Adrenal gland (tissue), 12 donors: ENCODE results near the gene MMD. TPM values are rescaled to one million over a fixed set of nuclear protein-coding genes. Genes with fewer than 3 reads are reported as not detected.

Experiments used
- DNase-seq, 7 donors: peaks; one replicate each; pipeline ENCODE4 v3.0.0-alpha.2; 2019 to 2020
- H3K27ac ChIP-seq, 5 donors: fragments of 200-600 bp; sonication (generic) in 4 of 5; 1 replicate in 3 of 5; 2 replicates in 2 of 5; pipeline versions ENCODE4 v1.5.1 to v1.8.0; 2016 to 2020; ENCODE audit warnings: mild to moderate bottlenecking in 1 of 5
- H3K27me3 ChIP-seq: fragments of 200-600 bp; 2 replicates; pipeline ENCODE4 v1.8.0; 2021
- H3K36me3 ChIP-seq, 2 donors: fragments of 200-600 bp; replicated peaks in 1 of 2; 1 replicate in 1 of 2; 2 replicates in 1 of 2; pipeline versions ENCODE4 v1.5.1 to v1.8.0; 2018 to 2022
- H3K4me1 ChIP-seq, 2 donors: fragments of 200-600 bp; replicated peaks in 1 of 2; 1 replicate in 1 of 2; 2 replicates in 1 of 2; pipeline versions ENCODE4 v1.5.1 to v1.8.0; 2018 to 2021
- H3K4me3 ChIP-seq, 4 donors: fragments of 200-600 bp; sonication (generic) in 3 of 4; one replicate each; pipeline ENCODE4 v1.5.1; 2016 to 2018
- H3K9me3 ChIP-seq, 3 donors: fragments of 200-600 bp; sonication (generic) in 1 of 3; replicated peaks in 1 of 3; 1 replicate in 2 of 3; 2 replicates in 1 of 3; pipeline versions ENCODE4 v1.5.1 to v1.8.0; 2016 to 2021
- POLR2A ChIP-seq, 2 donors: fragments of 450-650 bp; IDR thresholded peaks; one replicate each; pipeline ENCODE4 v1.6.1; 2017; ENCODE audit warnings: antibody characterized with exemption in 2 of 2, mild to moderate bottlenecking in 2 of 2, moderate library complexity in 1 of 2
- WGBS, 4 donors: extraction: QIAGEN DNeasy Blood & Tissue Kit in 2 of 4; methylation state at CpG; one replicate each; pipeline versions ENCODE4 v1.1.5 to v1.1.7; 2013 to 2017; 5-methylcytosine and 5-hydroxymethylcytosine counted together
- intact Hi-C, 2 donors: fragments of 100-400 bp; cut with DNase I; formaldehyde crosslinking; loops; one replicate each; pipeline versions ENCODE4 v1.14.1 to v1.15.0; 2022 to 2023
- polyA plus RNA-seq, 3 donors: library from polyadenylated mRNA; stranded (reverse); fragments of 200-250 nt in 2 of 3; fragments of 350-450 nt in 1 of 3; fragmentation: Illumina TruSeq in 1 of 3; extraction: RNeasy Lipid Tissue Mini Kit (QIAGEN cat#74804) in 1 of 3; gene quantifications; one replicate each; pipeline ENCODE4 v1.2.3, GENCODE V29; 2013 to 2014
- total RNA-seq, 9 donors: library from RNA; depleted of rRNA in 4 of 9; stranded (reverse); fragments of >200 nt in 4 of 9; fragments of 120-200 nt in 1 of 9; fragmentation: NEBNext Ultra II Directional in 1 of 9; extraction: Animal tissue kit (Norgen Biotek cat#: 25700) in 1 of 9; gene quantifications; one replicate each; pipeline versions ENCODE4 v1.1.0 to v1.2.4, GENCODE V29; 2013 to 2023
- TF ChIP-seq, protein P1 (sequence below), 6 experiments: fragments of 450-650 bp in 4 of 6; fragments of 200-600 bp in 2 of 6; sonication (generic) in 1 of 6; IDR thresholded peaks; 1 replicate in 5 of 6; 2 replicates in 1 of 6; pipeline versions ENCODE4 v1.5.1 to v1.8.0; 2016 to 2021; ENCODE audit warnings: antibody characterized with exemption in 6 of 6, mild to moderate bottlenecking in 2 of 6, moderate library complexity in 1 of 6
- donor health status: healthy with polysubstance abuse.
- donor health status: Bipolar disorder and iron deficiency.
- donor health status: DM: yes; HTN: yes; CAD: no.
- donor health status: DM: no; HTN: no; CAD: no.
- donor health status: DM: no; HTN: no; CAD: no.
- donor health status: DM: yes; HTN: yes; CAD: no.

The MMD gene
- total and polyA plus RNA-seq, 12 donors: 6.2 to 27.6 (median 14.6) TPM

DNA sequence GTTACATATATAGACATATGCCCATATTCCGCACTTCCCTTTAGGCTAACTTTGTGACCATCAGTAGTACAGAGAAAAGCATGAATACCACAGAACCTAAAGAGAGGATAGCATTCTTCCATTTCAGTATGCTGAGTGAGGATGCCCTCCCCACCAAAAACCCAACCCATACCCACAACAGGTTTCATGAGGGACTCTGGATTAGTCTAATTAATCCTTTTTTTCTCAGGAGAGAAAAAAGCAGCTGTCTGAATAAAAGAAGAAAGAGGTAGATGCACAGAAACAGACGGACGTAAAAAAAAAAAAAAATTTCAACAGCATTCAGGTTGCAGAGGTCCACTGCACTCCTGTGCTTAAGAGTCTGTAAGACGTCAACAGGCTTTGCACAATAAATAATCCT, 6.7 kb downstream of the MMD start:
- no peak for DNase-seq
- Histone ChIP-seq H3K36me3 (peaks cover 0 to 12% of the 10 kb centered on the region in 2 donors), H3K4me3 (no peak overlapping the region), H3K4me1 (peaks cover 0 to 19% of the 10 kb centered on the region in 2 donors), H3K27me3 (no peaks in the 10 kb centered on the region), H3K9me3 (no peaks in the 10 kb centered on the region), H3K27ac (no peak overlapping the region)
- 85 to 95% (median 90%) methylated on average over 4 of the region's 4 CpGs for WGBS, 4 donors
- intact Hi-C loops: no loop called here
- no peak for TF ChIP-seq POLR2A (IDR thresholded peaks at IDR 0.05)
- TF ChIP-seq, protein P1, sequence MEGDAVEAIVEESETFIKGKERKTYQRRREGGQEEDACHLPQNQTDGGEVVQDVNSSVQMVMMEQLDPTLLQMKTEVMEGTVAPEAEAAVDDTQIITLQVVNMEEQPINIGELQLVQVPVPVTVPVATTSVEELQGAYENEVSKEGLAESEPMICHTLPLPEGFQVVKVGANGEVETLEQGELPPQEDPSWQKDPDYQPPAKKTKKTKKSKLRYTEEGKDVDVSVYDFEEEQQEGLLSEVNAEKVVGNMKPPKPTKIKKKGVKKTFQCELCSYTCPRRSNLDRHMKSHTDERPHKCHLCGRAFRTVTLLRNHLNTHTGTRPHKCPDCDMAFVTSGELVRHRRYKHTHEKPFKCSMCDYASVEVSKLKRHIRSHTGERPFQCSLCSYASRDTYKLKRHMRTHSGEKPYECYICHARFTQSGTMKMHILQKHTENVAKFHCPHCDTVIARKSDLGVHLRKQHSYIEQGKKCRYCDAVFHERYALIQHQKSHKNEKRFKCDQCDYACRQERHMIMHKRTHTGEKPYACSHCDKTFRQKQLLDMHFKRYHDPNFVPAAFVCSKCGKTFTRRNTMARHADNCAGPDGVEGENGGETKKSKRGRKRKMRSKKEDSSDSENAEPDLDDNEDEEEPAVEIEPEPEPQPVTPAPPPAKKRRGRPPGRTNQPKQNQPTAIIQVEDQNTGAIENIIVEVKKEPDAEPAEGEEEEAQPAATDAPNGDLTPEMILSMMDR (IDR thresholded peaks at IDR 0.05): no peak

DNA sequence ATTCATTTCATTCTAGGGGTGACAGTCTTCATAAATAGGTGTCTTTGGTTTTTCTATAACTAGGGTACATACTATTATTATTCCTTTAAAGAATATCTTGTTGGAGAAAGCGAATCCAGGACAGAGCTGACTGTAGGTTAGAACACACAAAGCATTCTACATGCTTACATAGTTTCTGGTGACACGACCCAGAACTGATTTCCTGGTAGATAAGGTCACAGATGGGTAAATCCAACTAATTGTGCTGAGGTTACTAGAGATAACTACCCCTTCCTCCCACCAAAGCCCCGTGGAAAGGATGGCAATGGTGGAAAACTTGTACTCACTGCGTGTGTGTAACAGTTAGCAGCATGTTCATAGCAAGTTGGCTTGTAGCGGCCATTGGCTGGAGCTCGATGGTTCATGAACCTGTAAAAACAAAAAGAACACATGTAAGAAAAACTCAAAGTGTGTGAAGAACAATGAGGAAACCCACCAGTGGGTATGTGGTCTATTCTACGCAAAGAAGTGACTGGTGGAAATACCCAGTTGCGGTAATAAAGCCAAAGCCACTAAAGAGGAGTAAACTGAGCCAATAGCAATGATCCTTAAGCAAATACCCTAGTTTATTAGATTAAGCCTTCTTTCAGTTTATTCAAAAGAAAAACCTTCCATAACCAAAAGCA, 7.7 kb downstream of the MMD start:
- TF ChIP-seq POLR2A (IDR thresholded peaks at IDR 0.05): no peak
- TF ChIP-seq, protein P1 (IDR thresholded peaks at IDR 0.05): no peak
- no peaks in the 10 kb centered on the region for H3K27me3 ChIP-seq
- DNase-seq: no peak
- H3K4me3 ChIP-seq: no peak overlapping the region
- H3K36me3 ChIP-seq: peaks cover 0 to 22% of the 10 kb centered on the region in 2 donors
- peaks cover 0 to 12% of the 10 kb centered on the region in 2 donors for H3K4me1 ChIP-seq
- H3K27ac ChIP-seq: no peak overlapping the region
- no peaks in the 10 kb centered on the region for H3K9me3 ChIP-seq
- WGBS, 4 donors: 94 to 99% (median 95%) methylated on average over 8 of the region's 8 CpGs
- intact Hi-C loops: no loop called here

DNA sequence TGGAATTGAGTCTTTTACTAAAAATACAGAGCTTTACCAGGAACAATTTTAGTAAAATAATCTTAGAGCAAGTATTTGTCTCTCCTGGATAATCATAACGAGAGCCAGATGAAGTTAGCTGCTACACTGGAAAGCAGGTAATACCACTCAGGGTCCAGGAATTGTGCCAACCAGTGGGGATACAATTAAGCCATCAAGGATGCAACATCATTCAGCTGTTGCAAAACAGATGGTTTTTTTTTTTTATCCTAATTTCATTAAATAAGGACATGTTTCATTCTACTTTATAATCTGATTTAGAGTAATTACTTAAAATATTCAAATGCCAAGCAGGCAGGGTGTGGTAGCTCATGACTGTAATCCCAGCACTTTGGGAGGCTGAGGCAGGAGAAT, 10.2 kb downstream of the MMD start:
- peak in 1 of 7 donors; percentile 71 for DNase-seq
- WGBS, 4 donors: 69 to 94% (median 83%) methylated on average over 1 of the region's 1 CpG
- intact Hi-C loops: no loop called here
- Histone ChIP-seq H3K27me3 (no peaks in the 10 kb centered on the region), H3K36me3 (peaks cover 0 to 25% of the 10 kb centered on the region in 2 donors), H3K27ac (peak overlapping the region in 2 of 5 donors; percentile 48 to 59), H3K9me3 (no peaks in the 10 kb centered on the region), H3K4me1 (peaks cover 10 to 23% of the 10 kb centered on the region in 2 donors), H3K4me3 (no peak overlapping the region)
- TF ChIP-seq POLR2A (IDR thresholded peaks at IDR 0.05): no peak
- TF ChIP-seq, protein P1 (IDR thresholded peaks at IDR 0.05): no peak

DNA sequence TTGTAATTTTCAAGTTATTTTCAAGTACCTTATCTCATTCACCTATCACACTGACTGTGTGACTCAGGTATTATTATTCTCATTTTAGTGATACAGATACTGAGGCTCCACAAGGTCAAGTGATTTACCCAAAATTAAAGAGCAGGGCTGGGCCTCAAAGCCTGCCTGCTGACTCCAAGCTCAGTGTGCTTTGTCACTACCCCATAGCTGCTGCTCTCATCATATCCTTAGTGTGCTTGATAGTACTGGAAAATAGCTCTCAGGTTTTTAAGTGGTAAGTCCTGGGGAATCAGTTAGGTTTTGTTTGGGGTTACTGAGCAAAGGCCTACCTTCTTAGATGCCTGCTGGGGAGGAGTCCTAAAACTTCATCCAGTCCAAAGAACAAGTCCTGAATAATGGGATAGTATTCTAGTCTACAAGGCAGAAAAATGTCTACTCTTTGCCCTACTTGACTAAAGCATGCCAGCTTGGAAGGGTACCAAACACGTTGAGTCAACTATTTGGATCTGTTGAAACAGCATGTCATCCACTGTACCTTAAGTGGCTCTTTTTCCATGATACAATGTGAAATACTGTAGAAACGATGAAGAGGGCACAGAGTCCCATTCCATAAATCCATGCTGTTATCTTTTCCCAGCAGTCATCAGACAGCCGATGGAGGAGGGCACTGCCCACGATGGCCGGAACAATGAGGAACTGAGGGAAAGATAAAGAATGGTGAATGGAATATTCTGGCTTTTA, 10.7 kb downstream of the MMD start:
- TF ChIP-seq POLR2A (IDR thresholded peaks at IDR 0.05): no peak
- TF ChIP-seq, protein P1 (IDR thresholded peaks at IDR 0.05): no peak
- Histone ChIP-seq H3K27me3 (no peaks in the 10 kb centered on the region), H3K9me3 (no peaks in the 10 kb centered on the region), H3K4me1 (peaks cover 10 to 23% of the 10 kb centered on the region in 2 donors), H3K36me3 (peaks cover 0 to 25% of the 10 kb centered on the region in 2 donors), H3K27ac (peak overlapping the region in 2 of 5 donors; percentile 48 to 59), H3K4me3 (no peak overlapping the region)
- DNase-seq: peak; percentile 48 to 84 (median 73)
- 53 to 71% (median 58%) methylated on average over 5 of the region's 5 CpGs for WGBS, 4 donors
- intact Hi-C loops: no loop called here
